ENCODE data around the gene CA5B.
"Not testable (repeated sequence)": the region's sequence is repeated elsewhere in the genome, so short reads cannot be mapped to it uniquely, and the experiment has no call there.

- TF ChIP-seq CTCF (conservative IDR thresholded peaks at IDR 0.05); EZH2 (IDR thresholded peaks at IDR 0.05; ENCODE audit: low read depth): not testable (repeated sequence)
These were observed 33.8 kb upstream of the CA5B start for GRCh38 chrX:15704273-15704672.

All from PC-9 (cell line).